T-helper 2 cell (primary cell): ENCODE data around the gene CLIC1.

Experiments
- DNase-seq, 5 experiments: peaks; one replicate each; pipeline versions ENCODE4 v3.0.0 to v3.0.0-alpha.2; 2012 to 2022
- total RNA-seq, 2 donors: gene quantifications; one replicate each; lab custom pipeline; 2026; lab: John Stamatoyannopoulos, UW

Gene CLIC1
- 102 to 135 reads per million in 2 donors for total RNA-seq

GRCh38 chr6:31736021-31736767, at the start of gene CLIC1:
TSS of gene CLIC1 (minus strand) at chr6:31736530. CDS start at chr6:31736300, 230 bp downstream.
- DNase-seq: peak; percentile 53 to 89 (median 66)

- no peak for DNase-seq
Observed at GRCh38 chr6:31785475-31785874, 49.1 kb upstream of the CLIC1 start.

- no peak for DNase-seq
Observed at GRCh38 chr6:31784098-31784925, 48.0 kb upstream of the CLIC1 start.

- DNase-seq: no peak
Observed at GRCh38 chr6:31782126-31782855, 46.0 kb upstream of the CLIC1 start.

- no peak for DNase-seq
Observed at GRCh38 chr6:31781244-31782125, 45.2 kb upstream of the CLIC1 start.

GRCh38 chr6:31780507-31781243, 44.3 kb upstream of the CLIC1 start:
- no peak for DNase-seq

GRCh38 chr6:31779908-31780307, 43.6 kb upstream of the CLIC1 start:
- DNase-seq: no peak

- no peak for DNase-seq
Observed at GRCh38 chr6:31778999-31779885, 42.9 kb upstream of the CLIC1 start.

- no peak for DNase-seq
Observed at GRCh38 chr6:31778193-31778592, 41.9 kb upstream of the CLIC1 start.

GRCh38 chr6:31777667-31778050, 41.3 kb upstream of the CLIC1 start:
- no peak for DNase-seq

GRCh38 chr6:31776989-31777666, 40.8 kb upstream of the CLIC1 start, which contains the start of gene VWA7:
TSS of gene VWA7 (minus strand) at chr6:31777328. CDS start at chr6:31776779, 549 bp downstream.
- peak in 4 of 5 experiments; percentile 46 to 79 (median 65) for DNase-seq

- no peak for DNase-seq
Observed at GRCh38 chr6:31776485-31776988, 40.2 kb upstream of the CLIC1 start.

GRCh38 chr6:31775633-31776484, 39.5 kb upstream of the CLIC1 start:
- no peak for DNase-seq

- no peak for DNase-seq
Observed at GRCh38 chr6:31775184-31775583, 38.9 kb upstream of the CLIC1 start.

- no peak for DNase-seq
Observed at GRCh38 chr6:31771992-31772358, 35.6 kb upstream of the CLIC1 start.

GRCh38 chr6:31770860-31771259, 34.5 kb upstream of the CLIC1 start:
- no peak for DNase-seq

- DNase-seq: peak; percentile 59 to 81 (median 72)
Observed at GRCh38 chr6:31769684-31770371, 33.5 kb upstream of the CLIC1 start.
